Panc1 (cell line): ENCODE results near the gene CAV2. TPM values are rescaled to one million over a fixed set of nuclear protein-coding genes. Genes with fewer than 3 reads are reported as not detected.

Experiments used
- ATAC-seq: fragments of 200-7000 bp; cut with Tn5 transposase; 2 replicates; pipeline ENCODE4 v1.9.1; 2020; ENCODE audit warnings: mild to moderate bottlenecking, moderate library complexity
- BruUV-seq: library from RNA; stranded (reverse); fragments of 400-500 nt; replicated peaks from 2 replicates; lab custom pipeline; 2021; lab: Mats Ljungman, UMichigan
- CTCF ChIA-PET: fragments of 300-600 bp; sonication (Branson Sonifier 250); formaldehyde crosslinking; loops from one replicate; lab custom pipeline; 2022; ENCODE audit warnings: antibody characterized with exemption; lab: Charles Lee
- POLR2A ChIA-PET: fragments of 300-600 bp; sonication (Branson Sonifier 250); formaldehyde crosslinking; loops from one replicate; lab custom pipeline; 2022; ENCODE audit warnings: antibody characterized with exemption; lab: Charles Lee
- DNase-seq: peaks from one replicate; pipeline ENCODE4 v3.0.0-alpha.2; 2010; ENCODE audit warnings: low read depth, low spot score
- H3K27ac ChIP-seq: 2 replicates; pipeline ENCODE4 v1.5.1; 2011; ENCODE audit warnings: mild to moderate bottlenecking, low read length, inconsistent platforms
- H3K27me3 ChIP-seq: fragments of 200-500 bp; sonication (Bioruptor generic); 2 replicates; pipeline ENCODE4 v1.6.0; 2014; ENCODE audit warnings: low read length, inconsistent platforms; ENCODE audit not compliant: control insufficient read depth, insufficient read depth
- H3K36me3 ChIP-seq: fragments of 200-500 bp; sonication (Bioruptor generic); 2 replicates; pipeline ENCODE4 v1.5.1; 2014; ENCODE audit warnings: inconsistent platforms, mild to moderate bottlenecking, low read length, moderate library complexity; ENCODE audit not compliant: control insufficient read depth, insufficient read depth
- H3K4me1 ChIP-seq: 2 replicates; pipeline ENCODE4 v1.5.1; 2011; ENCODE audit warnings: inconsistent platforms, mild to moderate bottlenecking, low read length, moderate library complexity; ENCODE audit not compliant: control insufficient read depth, insufficient read depth
- H3K4me3 ChIP-seq, 2 experiments: 2 replicates each; pipeline ENCODE4 v1.5.1; 2011 to 2012; ENCODE audit warnings: low read depth in 2 of 2, low read length in 2 of 2, mild to moderate bottlenecking in 2 of 2, inconsistent platforms in 1 of 2, moderate library complexity in 1 of 2
- H3K9me3 ChIP-seq: fragments of 200-500 bp; sonication (Bioruptor generic); 2 replicates; pipeline ENCODE4 v1.5.1; 2014; ENCODE audit warnings: low read depth, mild to moderate bottlenecking, inconsistent platforms, low read length, moderate library complexity; ENCODE audit not compliant: control insufficient read depth, insufficient read depth
- CTCF ChIP-seq: fragments of 450-650 bp; IDR thresholded peaks from 2 replicates; pipeline ENCODE4 v1.5.1; 2017; ENCODE audit warnings: mild to moderate bottlenecking
- POLR2AphosphoS5 ChIP-seq: IDR thresholded peaks from 2 replicates; pipeline ENCODE4 v1.6.1; 2012; ENCODE audit warnings: mild to moderate bottlenecking, low read depth, low read length, moderate library complexity
- REST ChIP-seq, 2 experiments: IDR thresholded peaks; 2 replicates each; pipeline ENCODE4 v1.6.1; 2011 to 2012; ENCODE audit warnings: low read depth in 2 of 2, control low read depth in 1 of 2, low read length in 1 of 2, mild to moderate bottlenecking in 1 of 2, moderate library complexity in 1 of 2; ENCODE audit not compliant: insufficient read depth in 1 of 2
- SIN3A ChIP-seq: IDR thresholded peaks from 2 replicates; pipeline ENCODE4 v1.6.1; 2012; ENCODE audit warnings: low read depth, mild to moderate bottlenecking, low read length, moderate library complexity, borderline replicate concordance; ENCODE audit not compliant: insufficient read depth
- TCF7L2 ChIP-seq: IDR thresholded peaks from 2 replicates; pipeline ENCODE4 v1.6.1; 2011; ENCODE audit warnings: mild to moderate bottlenecking, low read depth, low read length, inconsistent platforms
- in situ Hi-C: cut with HindIII; loops from 2 replicates; pipeline ENCODE4 v1.10.0; 2016; ENCODE audit warnings: low sequenced_read_pairs, low pct_unique_long_range_greater_than_20kb
- intact Hi-C: fragments of 100-400 bp; cut with micrococcal nuclease; formaldehyde crosslinking; loops from one replicate; pipeline ENCODE4 v1.10.0; 2022; ENCODE audit not compliant: unreplicated experiment
- total RNA-seq: library from RNA; stranded (reverse); gene quantifications from one replicate; pipeline ENCODE4 v1.2.1, GENCODE V29; 2021; ENCODE audit not compliant: unreplicated experiment

Gene CAV2
- total RNA-seq, 1 experiment from 2014 or later = 217 TPM

DNA sequence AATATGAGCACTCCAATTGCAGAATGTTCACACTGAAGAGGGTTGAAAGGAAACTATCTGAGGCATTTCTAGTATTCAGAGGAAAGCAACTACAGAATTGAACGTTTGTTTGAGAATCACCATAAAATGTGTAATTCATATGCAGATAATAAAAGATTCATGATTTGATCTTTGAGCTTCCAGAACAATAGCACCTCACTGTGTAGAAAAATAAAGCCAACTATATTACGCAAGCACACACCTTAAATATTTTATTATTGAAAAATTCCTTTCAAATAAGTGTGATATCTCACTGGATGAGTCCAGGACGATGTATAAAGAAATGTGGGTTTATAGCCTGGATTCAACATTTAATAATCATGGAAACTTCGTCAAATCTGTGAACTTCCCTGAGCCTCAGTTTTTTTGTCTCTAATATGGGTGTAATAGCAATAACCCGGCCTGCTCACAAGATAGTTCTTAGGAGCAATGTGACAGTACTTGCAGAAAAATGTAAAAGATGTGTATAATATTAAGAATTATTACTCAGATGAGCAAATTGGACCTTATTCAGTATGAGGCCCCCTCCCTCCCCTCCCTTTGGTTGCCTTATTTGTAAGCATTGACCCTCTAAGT is 11.5 kb upstream of the CAV2 start:
- POLR2A ChIA-PET = interaction anchor here (0.6 kb wide), 1 partner anchor 34 kb away, joined by 5 read pairs; no protein-coding TSS in a partner anchor
- BruUV-seq = no TSS peak
- no peak for DNase-seq

DNA sequence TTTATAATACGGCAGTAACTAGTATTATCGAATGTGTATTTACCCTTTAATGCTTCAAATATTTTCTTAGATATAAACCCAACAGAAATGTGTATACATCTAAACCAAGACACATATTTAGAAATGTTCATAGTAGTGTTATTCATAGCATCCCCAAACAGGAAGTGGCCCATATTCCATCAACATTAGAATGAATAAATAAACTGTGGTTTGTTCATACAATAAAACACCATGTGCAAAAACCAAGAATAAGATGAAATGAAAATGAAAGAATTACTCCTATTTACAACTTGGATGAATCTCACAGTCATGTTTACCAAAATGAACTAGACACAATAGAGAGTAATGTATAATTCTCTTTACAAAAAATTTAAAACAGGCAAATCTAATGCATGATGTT is 9.2 kb upstream of the CAV2 start:
- H3K27ac ChIP-seq = peak overlapping the region; percentile 75; the same call in 1 of the 2 replicates
- in situ Hi-C loops = no loop called here

More for the DNA sequence above, 11.5 kb upstream of the CAV2 start:
- Histone ChIP-seq H3K27ac (peak overlapping the region; percentile 36; the same call in 1 of the 2 replicates), H3K27me3 (no peaks in the 10 kb centered on the region), H3K9me3 (no peaks in the 10 kb centered on the region), H3K4me3 (no peak overlapping the region), H3K4me1 (peaks cover 20% of the 10 kb centered on the region), H3K36me3 (no peaks in the 10 kb centered on the region)
- TF ChIP-seq SIN3A (no peak), TCF7L2 (no peak), POLR2AphosphoS5 (no peak), CTCF (no peak), REST (IDR thresholded peaks at IDR 0.05; ENCODE audit: insufficient read depth in 1 of 2, low read depth in 2 of 2, low read length in 1 of 2) (no peak)
- in situ Hi-C loops = no loop called here
- ATAC-seq = no peak
- CTCF ChIA-PET = no interaction called here
- intact Hi-C loops = no loop called here

More for the DNA sequence above, 9.2 kb upstream of the CAV2 start:
- Histone ChIP-seq H3K4me3 (no peak overlapping the region), H3K9me3 (no peaks in the 10 kb centered on the region), H3K4me1 (peaks cover 34% of the 10 kb centered on the region; the same call in 1 of the 2 replicates), H3K27me3 (no peaks in the 10 kb centered on the region), H3K36me3 (no peaks in the 10 kb centered on the region)
- POLR2A ChIA-PET = no interaction called here
- DNase-seq (no peak), ATAC-seq (0 out of 2 replicates have a peak, but pooled peaks have one; percentile 51)
- BruUV-seq = no TSS peak
- no peak for TF ChIP-seq TCF7L2
- no peak for TF ChIP-seq SIN3A
- no peak for TF ChIP-seq POLR2AphosphoS5
- no peak for TF ChIP-seq REST (IDR thresholded peaks at IDR 0.05; ENCODE audit: insufficient read depth in 1 of 2, low read depth in 2 of 2, low read length in 1 of 2)
- no peak for TF ChIP-seq CTCF
- intact Hi-C loops = loop anchor here (10.0 kb wide), 1 partner anchor 46 kb away; no protein-coding TSS in a partner anchor
- CTCF ChIA-PET = no interaction called here
